Progenitor cell of endocrine pancreas (in vitro differentiated cells): Measurements from ENCODE around the gene HIPK2. TPM values are rescaled to one million over a fixed set of nuclear protein-coding genes. Genes with fewer than 3 reads are reported as not detected.

ENCODE experiments used
- DNase-seq: peaks from one replicate; pipeline ENCODE4 v3.0.0; 2021; ENCODE audit warnings: low spot score; ENCODE audit not compliant: unreplicated experiment
- H3K27ac Mint-ChIP-seq: 2 replicates; pipeline ENCODE4 v1.8.0; 2021; ENCODE audit warnings: mild to moderate bottlenecking, moderate library complexity, mixed read lengths
- H3K27me3 Mint-ChIP-seq: 2 replicates; pipeline ENCODE4 v1.8.0; 2021; ENCODE audit warnings: mixed read lengths
- H3K36me3 Mint-ChIP-seq: 2 replicates; pipeline ENCODE4 v1.8.0; 2022; ENCODE audit warnings: mixed read lengths; ENCODE audit not compliant: insufficient read depth
- H3K4me1 Mint-ChIP-seq: 2 replicates; pipeline ENCODE4 v1.8.0; 2021; ENCODE audit warnings: low read depth, mixed read lengths
- H3K4me3 Mint-ChIP-seq: 2 replicates; pipeline ENCODE4 v1.8.0; 2021; ENCODE audit warnings: low read depth, mild to moderate bottlenecking, moderate library complexity, mixed read lengths
- H3K9me3 Mint-ChIP-seq: 2 replicates; pipeline ENCODE4 v1.8.0; 2021; ENCODE audit warnings: low read depth, mixed read lengths
- CTCF ChIP-seq: fragments of 200-600 bp; sonication (generic); IDR thresholded peaks from one replicate; pipeline ENCODE4 v1.5.0; 2021; ENCODE audit warnings: antibody characterized with exemption, mild to moderate bottlenecking; ENCODE audit not compliant: unreplicated experiment
- total RNA-seq: library from RNA; stranded (reverse); gene quantifications from 2 replicates; pipeline ENCODE4 v1.2.1, GENCODE V29; 2021

The HIPK2 gene
- total RNA-seq, 1 donor from 2014 or later, result 146 TPM

GRCh38 chr7:139630643-139631519, 146.9 kb downstream of the HIPK2 start:
- TF ChIP-seq CTCF, result no peak
- Mint-ChIP-seq H3K9me3 (no peaks in the 10 kb centered on the region), H3K36me3 (peaks cover 54% of the 10 kb centered on the region), H3K27ac (peak overlapping the region; percentile 9), H3K4me3 (no peak overlapping the region), H3K4me1 (peaks cover 4% of the 10 kb centered on the region), H3K27me3 (no peaks in the 10 kb centered on the region)
- DNase-seq, result no peak

DNA sequence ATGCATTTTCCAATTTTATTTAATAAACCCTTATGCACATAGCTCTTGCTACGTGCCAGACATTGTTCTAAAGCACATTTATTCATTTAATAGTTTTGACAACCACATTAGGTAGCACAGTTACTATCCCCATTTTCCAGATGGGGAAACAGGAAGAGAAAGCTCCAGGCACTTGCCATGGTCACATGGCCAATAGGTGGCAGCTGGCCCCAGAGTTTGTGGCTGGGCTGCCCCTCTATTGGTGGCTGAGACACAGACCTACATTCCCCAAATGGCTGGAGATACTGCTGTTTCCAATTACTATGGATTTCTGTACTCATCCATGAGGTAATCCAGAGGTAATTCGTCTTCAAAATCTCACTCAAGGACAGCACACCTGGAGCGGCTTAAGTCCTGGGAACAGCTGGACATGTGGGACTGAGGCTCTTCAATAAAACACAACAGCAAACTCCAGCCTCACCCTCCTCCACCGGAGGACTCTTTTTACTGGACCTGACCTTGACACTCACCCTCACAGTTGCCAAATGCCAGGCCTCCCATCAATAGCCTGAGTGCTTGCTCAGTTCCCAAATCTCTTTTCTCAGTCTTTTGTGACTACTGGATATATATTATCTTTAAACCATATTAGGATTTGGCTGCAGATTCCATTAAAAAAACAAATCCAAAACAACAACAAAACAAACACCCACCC, 148.3 kb downstream of the HIPK2 start:
- TF ChIP-seq CTCF, result peak; percentile 9
- Mint-ChIP-seq H3K4me1 (no peaks in the 10 kb centered on the region), H3K36me3 (peaks cover 56% of the 10 kb centered on the region), H3K27me3 (no peaks in the 10 kb centered on the region), H3K4me3 (no peak overlapping the region), H3K9me3 (no peaks in the 10 kb centered on the region), H3K27ac (peak overlapping the region; percentile 12)
- no peak for DNase-seq

GRCh38 chr7:139627831-139628230, 150.0 kb downstream of the HIPK2 start:
- no peak overlapping the region for H3K4me3 Mint-ChIP-seq
- no peak for DNase-seq
- no peak overlapping the region for H3K27ac Mint-ChIP-seq
- no peaks in the 10 kb centered on the region for H3K27me3 Mint-ChIP-seq
- no peaks in the 10 kb centered on the region for H3K9me3 Mint-ChIP-seq
- no peaks in the 10 kb centered on the region for H3K4me1 Mint-ChIP-seq
- no peak for TF ChIP-seq CTCF
- H3K36me3 Mint-ChIP-seq, result peaks cover 62% of the 10 kb centered on the region

DNA sequence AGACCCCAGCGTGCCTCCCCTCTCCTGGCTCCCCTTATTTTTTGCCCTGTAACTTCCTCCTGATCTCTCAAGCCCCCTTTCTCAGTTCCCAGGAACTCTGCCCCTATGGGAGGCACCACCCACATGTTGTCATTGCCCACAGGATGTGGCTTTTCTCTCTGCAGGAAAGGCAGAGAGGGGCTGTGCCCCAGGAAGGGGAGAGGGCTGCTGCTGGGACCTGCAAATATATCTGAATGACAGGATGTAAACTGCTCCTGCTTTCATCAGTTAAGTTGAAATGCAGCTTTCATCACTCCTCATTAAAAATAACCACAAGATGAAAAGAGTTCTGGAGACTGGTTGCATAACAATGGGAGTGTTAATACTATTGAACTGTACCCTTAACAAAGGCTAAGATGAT, 151.0 kb downstream of the HIPK2 start:
- Mint-ChIP-seq H3K36me3 (peaks cover 61% of the 10 kb centered on the region), H3K27me3 (no peaks in the 10 kb centered on the region), H3K27ac (peak overlapping the region; percentile 31), H3K4me1 (no peaks in the 10 kb centered on the region), H3K9me3 (no peaks in the 10 kb centered on the region), H3K4me3 (no peak overlapping the region)
- no peak for DNase-seq
- no peak for TF ChIP-seq CTCF

GRCh38 chr7:139623518-139623917, 154.3 kb downstream of the HIPK2 start:
- Mint-ChIP-seq H3K9me3 (no peaks in the 10 kb centered on the region), H3K27me3 (no peaks in the 10 kb centered on the region), H3K36me3 (peaks cover 49% of the 10 kb centered on the region), H3K4me3 (no peak overlapping the region), H3K4me1 (no peaks in the 10 kb centered on the region), H3K27ac (no peak overlapping the region)
- no peak for DNase-seq
- no peak for TF ChIP-seq CTCF
